HG03139 (cell line): ENCODE data around the gene KIFC1.

Experiments used
- ATAC-seq: cut with Tn5 transposase; IDR thresholded peaks from one replicate; pipeline ENCODE4 v1.9.1; 2021; ENCODE audit not compliant: unreplicated experiment

KIFC1 gene

GRCh38 chr6:33439956-33440648 lies 48.5 kb downstream of the KIFC1 start:
- ATAC-seq: no peak

DNA sequence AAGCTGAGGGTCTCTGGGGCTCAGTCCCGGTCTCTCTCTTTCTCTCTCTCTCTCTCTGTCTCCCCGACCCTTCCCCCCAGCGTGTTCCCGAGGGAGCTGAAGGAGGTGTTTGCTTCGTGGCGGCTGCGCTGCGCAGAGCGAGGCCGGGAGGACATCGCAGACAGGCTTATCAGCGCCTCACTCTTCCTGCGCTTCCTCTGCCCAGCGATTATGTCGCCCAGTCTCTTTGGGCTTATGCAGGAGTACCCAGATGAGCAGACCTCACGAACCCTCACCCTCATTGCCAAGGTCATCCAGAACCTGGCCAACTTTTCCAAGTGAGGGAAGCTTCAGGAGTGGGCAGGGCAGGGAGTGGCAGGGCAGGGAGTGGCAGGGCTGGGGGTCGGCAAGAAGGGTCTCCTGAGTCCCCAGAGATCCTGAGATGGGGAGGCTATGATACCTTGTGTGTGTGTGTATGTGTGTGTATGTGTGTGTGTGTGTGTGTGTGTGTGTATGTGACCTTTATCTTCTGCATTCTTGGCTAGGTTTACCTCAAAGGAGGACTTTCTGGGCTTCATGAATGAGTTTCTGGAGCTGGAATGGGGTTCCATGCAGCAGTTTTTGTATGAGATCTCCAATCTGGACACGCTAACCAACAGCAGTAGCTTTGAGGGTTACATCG lies 49.2 kb downstream of the KIFC1 start:
- ATAC-seq: no peak

DNA sequence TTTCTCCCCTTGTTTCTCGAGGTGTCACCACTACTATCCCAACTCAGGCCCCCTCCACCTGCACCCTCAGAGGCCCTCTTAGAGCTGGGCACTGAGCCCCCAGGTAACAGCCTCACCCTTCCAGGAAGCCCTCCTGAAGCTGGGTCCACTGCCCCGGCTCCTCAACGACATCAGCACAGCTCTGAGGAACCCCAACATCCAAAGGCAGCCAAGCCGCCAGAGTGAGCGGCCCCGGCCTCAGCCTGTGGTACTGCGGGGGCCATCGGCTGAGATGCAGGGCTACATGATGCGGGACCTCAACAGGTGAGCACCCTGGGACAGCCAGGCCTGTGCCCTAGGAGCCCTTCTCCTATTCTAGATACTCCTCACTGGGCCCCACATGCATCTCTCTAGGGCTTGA lies 49.8 kb downstream of the KIFC1 start:
- ATAC-seq: no peak

GRCh38 chr6:33442283-33442682 lies 50.7 kb downstream of the KIFC1 start:
- ATAC-seq: no peak

DNA sequence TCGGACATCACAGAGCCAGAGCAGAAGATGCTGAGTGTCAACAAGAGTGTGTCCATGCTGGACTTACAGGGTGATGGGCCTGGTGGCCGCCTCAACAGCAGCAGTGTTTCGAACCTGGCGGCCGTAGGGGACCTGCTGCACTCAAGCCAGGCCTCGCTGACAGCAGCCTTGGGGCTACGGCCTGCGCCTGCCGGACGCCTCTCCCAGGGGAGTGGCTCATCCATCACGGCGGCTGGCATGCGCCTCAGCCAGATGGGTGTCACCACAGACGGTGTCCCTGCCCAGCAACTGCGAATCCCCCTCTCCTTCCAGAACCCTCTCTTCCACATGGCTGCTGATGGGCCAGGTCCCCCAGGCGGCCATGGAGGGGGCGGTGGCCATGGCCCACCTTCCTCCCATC lies 51.4 kb downstream of the KIFC1 start:
- no peak for ATAC-seq

DNA sequence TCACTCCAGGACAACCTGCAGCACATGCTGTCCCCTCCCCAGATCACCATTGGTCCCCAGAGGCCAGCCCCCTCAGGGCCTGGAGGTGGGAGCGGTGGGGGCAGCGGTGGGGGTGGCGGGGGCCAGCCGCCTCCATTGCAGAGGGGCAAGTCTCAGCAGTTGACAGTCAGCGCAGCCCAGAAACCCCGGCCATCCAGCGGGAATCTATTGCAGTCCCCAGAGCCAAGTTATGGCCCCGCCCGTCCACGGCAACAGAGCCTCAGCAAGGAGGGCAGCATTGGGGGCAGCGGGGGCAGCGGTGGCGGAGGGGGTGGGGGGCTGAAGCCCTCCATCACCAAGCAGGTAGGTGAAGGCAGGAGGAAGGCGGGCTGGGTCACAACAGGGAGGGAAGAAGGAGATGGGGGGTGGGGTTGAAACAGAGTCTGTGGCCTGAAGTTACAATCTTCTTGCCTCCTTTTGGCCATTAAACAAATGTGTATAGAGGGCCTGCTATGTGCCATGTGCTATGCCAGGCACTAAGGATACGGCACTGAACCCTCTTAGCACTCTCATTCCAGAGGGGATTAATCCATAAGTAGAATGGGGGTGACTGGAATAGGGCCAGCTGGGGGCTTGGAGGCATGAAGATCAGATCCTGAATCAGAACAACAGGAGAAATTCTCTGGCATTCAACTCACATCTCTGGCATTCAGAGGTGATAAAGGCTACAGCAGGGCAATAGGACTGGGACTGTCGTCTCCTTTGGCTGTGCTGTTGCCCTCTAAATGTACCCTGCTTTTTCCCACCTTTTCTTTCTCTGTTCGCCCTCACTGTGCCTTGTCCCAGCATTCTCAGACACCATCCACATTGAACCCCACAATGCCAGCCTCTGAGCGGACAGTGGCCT lies 52.2 kb downstream of the KIFC1 start:
- ATAC-seq: no peak

DNA sequence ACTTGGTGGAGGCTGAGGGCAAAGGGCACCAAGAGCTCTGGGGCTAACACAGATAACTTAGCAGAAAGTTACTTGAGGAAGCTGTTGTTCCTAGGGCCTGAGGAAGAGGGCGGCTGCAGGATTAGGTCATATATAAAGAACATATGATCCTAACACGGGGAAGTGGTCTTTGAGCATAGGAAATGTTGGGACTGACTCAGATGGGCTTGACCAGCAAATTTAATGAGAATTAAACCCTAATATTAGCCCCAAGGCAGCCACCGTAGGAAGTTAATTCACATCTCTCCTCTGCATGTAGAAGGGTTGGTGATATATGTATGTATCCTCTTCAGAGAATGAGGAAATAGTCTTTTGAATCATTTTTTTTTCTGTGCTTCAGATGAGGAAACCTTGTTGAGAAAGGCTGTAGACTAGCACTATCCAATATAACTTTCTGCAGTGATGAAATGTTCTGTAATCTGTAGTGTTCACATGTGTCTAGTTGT lies 53.5 kb downstream of the KIFC1 start:
- no peak for ATAC-seq

GRCh38 chr6:33446356-33446755 lies 54.7 kb downstream of the KIFC1 start:
- no peak for ATAC-seq

- ATAC-seq: no peak
Measured at GRCh38 chr6:33450434-33450833, 58.8 kb downstream of the KIFC1 start.

- ATAC-seq: no peak
Measured at GRCh38 chr6:33451606-33452005, 60.0 kb downstream of the KIFC1 start.

DNA sequence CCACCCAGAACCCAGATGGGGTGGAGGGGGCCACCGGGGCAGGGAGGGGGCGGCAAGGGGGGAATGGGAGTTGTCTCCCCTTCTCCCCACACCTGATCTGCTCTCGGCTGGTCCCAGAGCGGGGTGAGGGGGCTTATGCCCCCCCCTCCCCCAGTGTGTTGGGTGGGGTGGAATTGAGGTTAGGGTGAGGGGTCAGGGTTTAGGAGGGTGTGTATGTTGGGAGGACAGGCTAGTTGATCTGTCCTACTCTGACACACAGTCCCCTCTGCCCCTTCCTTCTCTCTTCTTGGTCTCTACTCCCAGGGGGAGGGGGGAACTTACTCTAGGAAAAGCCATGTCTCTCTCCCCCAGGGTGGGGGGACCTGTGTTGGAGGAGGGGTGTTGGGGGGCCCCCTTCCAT lies 60.9 kb downstream of the KIFC1 start:
- ATAC-seq: no peak

DNA sequence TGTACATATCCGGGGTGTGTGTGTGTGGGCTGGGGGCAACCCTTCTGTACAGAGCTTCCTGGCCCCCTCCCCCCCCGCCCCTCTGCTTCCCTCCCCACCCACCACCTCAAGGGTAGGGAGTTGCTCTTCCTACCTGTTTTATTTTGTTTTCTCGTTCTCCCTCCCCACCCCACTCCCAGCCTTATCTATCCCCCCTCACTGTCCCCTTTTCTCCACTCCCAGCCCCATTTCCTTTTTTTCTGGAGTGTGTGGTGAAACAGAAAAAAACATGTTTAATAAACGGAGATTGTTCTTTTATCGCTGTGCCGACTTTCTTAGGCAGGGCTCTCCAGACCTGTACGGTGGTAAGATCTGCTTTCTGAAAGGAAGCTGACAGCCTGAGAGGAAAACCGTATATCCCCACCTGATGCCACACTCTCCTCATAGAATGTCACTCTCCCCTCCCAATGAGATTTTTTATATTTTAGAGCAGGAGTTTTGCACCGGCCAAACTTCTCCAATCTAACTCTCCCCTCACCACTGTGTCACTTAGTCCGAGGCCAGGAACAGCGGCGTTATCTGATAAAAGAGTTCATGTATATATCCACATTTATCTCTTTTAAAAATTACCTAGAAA lies 61.9 kb downstream of the KIFC1 start:
- no peak for ATAC-seq

DNA sequence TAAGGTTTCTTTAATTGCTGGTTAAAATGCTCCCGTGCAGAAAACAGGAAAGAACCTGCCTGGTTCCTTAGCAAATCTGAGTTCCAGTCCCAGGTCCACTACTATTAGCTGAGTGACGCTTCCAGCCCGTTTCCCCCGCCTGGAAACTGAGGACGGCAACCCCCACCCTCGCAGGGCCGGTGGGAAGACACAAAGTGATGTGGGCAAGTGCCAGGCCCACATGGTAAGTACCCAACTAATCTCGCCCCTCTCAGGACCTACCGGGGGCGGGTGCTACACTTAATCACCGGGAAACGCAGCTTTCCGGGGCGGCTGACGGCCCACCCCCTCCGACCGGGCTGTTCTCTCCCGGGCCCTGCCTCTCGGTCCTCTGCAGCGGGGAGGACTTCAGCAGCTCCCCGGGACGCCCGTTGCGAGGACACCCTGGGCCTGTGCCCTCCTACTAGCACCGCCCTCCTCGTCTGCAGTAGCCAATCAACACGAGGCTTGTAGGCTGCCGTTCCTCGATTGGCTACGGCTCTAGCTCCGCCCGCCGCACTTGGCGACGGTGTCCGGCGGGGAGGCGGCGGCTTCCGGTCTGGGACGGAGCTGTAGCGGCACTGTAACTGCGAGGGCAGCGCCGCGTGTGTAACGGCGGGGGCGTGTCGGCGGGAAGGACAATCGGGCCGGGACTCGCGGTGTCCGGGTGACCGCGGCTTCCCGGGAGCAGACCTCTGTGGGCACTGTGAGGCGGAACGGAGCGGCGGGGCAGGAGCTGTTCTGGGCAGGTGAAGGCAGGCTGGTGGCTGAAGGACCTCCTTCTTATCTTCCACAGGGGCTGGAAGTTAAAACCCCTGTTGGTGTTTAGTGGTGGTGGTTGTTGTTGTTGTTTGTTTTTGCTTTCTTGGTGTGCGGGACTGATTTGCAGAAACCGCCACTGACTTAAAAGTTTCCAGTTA lies 62.7 kb downstream of the KIFC1 start, which contains the start of gene ZBTB9:
TSS of gene ZBTB9 (plus strand) at position 568 of the 938 bp plus-strand sequence. CDS start 525 bp downstream, outside the sequence.
- peak; percentile 96 for ATAC-seq

GRCh38 chr6:33455051-33455450 lies 63.4 kb downstream of the KIFC1 start:
- ATAC-seq: no peak

GRCh38 chr6:33456156-33456555 lies 64.5 kb downstream of the KIFC1 start:
- no peak for ATAC-seq

- ATAC-seq: no peak
Measured at GRCh38 chr6:33458676-33459075, 67.1 kb downstream of the KIFC1 start.

DNA sequence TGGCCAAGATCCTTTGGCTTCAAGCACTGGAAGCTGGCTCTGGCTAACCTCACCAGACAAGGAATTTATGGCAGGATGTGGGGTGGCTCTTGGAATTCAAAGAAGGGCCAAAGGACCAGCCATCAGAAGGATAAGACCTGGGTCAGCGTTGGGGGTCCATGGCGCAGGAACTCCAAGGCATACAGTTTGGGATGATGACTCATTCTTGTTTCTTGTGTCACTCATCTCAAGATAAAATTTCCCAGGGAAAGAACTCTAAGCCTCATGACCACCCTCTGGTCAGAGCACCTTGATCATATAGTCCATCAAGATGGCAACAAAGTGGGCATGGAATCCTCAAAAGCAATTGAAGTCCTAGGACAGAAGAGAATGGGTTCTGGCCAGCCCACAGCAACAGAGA lies 67.6 kb downstream of the KIFC1 start:
- no peak for ATAC-seq
